T1000 (cell line): Measurements from ENCODE around the gene RRM1.
"Not testable (repeated sequence)": the region's sequence is repeated elsewhere in the genome, so short reads cannot be mapped to it uniquely, and the experiment has no call there.

Source experiments
- DNase-seq: peaks from one replicate; lab custom pipeline; 2025; ENCODE audit warnings: mixed read lengths; lab: John Stamatoyannopoulos, UW

Gene RRM1

DNA sequence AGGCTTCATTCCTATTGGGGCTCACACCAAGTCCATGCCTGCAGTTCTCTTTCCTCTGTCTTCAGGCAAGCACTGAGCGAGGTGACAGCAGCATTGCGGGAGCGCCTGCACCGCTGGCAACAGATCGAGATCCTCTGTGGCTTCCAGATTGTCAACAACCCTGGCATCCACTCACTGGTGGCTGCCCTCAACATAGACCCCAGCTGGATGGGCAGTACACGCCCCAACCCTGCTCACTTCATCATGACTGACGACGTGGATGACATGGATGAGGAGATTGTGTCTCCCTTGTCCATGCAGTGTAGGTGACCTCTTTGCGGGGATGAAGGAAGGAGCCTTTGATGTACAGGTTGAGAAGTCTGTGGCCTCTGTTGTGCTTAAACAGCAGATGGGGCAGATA, 11.4 kb upstream of the RRM1 start:
- DNase-seq = no peak

DNA sequence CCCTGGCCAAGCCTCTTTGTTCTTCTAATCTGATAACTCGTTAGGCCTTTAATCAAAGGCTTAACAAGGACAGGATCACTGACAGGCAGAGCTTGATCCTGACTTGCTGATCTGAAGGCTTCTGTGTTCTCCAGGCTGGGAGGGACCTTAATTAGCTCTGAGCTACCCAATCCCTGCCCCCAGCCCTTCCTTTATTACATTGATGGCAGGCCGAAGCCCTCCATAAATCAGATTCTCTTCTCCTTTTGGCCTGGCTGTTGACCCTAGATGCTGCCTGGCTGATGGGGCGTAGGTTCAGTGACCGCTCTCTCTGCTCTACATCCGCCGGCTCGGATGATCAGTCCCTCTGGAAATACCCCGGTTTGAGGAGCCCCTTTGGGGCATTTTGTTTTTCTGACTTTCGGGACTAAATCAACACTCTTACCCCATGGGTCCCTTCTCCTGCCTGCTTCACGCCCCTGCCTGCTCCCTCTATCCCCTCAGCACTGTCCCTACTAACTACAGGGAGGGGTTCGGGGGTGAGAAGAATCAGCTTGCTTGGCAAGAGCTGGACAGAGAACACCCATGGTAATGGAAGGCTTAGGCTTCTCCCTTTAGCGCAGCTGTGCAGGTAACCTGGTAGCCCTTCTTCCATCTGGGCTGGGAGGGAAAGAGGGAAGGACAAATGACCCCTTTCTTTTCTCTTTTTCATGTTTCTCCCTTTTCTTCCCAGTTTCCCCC, 10.0 kb upstream of the RRM1 start:
- no peak for DNase-seq

DNA sequence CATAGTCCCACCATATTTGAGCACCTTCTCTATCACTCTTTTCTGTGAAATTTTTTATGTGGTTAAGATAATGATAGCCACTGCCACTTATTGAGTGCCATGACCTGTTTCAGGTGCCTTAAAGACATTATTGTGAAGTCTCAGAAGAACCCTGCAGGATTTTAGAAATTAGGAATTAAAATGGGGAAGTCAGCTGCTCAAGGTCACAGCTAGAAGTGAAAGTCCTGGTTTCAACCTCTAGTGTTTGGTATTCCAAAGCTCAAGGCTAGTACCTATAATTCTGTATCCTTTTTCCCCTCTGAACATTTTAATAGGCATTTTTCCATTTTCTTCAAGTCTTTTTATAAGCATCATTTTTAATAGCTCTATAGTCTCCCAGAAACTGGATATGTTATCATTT, 9.0 kb upstream of the RRM1 start:
- DNase-seq = no peak

DNA sequence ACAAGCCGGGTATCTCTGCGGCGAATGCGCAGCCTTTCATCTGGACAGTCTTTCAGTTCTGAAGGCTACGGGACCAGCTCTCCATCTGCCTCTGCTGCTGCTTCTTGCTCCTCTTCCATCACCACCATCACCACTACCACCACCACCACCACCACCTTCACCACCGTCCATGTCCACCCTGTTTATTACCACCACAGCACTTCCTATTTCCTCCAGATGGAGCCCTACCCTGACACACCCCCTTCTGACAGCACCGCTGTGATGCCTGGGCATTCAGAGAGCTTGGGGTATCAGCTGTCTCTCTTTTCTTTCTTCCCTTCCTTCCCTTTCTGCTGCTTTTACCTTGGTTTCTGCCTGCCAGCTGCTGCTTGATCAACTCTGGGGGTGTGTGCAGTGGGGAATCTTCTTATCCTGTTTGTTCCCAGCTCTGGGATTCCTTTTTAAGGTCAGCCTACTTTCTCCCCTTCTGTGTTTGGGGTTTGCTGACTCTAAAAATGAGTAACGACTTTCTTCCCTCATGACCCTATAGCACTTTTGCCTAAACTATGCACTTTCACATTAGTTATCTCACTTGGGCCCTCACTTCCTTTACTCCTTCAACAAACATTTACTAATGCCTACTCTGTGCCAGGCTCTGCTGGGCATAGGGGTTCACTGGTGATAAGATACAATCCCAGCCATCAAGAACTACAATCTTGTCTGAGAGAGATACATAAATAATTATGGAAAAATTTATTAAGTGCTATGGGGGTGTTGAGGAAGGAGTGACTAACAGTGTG, 7.8 kb upstream of the RRM1 start:
- no peak for DNase-seq

DNA sequence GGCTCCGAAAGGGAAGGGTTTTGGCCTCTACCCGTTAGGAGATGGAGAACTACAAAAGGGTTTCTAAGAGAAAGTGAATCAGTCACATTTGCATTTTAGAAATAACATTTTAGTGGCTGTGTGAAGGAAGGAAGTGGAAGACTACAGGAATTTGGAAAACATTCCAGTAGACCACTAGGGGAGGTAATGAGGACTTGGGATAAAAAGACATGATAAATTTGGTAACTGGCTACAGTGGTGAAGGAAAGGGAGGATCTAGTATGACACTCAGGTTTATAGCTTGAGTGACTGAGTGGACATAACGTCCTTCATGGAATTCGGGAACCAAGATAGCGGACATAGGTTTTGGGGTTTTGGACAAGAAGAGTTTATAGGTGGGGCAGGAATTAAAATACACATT, 7.0 kb upstream of the RRM1 start:
- no peak for DNase-seq

DNA sequence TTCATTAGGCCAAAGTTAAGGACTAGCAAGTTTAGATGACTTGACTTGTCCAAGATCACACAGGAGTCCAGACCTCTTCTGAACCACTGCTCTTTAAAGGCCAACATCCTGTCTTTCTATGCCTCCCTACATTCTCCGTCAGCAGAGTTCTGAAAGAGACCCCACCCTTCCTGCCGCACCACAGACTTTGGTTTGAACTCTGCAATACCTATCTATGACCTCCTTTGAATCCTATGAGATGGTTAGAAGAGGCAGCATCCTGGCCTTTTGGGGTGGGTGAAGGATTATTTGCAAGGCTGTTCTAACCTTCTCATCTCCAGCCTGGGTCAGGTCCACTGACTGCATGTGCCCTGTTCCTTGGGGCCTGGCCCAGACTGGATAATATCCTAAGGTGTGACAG, 4.3 kb upstream of the RRM1 start:
- DNase-seq = no peak

DNA sequence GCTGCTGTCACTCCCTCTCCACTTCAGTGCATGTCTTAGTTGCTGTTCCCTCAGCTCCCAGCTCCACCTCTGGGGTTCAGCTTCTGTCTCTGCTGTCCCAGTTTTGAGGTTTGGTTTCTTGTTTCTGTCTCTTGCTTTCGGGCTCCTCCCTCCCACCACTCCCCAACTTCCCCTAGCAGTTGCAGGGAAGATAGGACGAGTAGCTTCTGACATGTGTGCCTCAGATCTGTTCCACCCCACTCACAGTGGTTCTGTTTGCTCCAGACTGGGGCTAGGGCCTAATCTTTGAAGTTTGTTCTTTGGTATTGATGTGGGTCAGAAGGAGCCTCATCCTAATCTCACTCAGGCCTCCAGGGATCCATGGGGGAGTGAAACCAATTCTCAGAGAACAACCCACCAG, 2.6 kb upstream of the RRM1 start:
- no peak for DNase-seq

DNA sequence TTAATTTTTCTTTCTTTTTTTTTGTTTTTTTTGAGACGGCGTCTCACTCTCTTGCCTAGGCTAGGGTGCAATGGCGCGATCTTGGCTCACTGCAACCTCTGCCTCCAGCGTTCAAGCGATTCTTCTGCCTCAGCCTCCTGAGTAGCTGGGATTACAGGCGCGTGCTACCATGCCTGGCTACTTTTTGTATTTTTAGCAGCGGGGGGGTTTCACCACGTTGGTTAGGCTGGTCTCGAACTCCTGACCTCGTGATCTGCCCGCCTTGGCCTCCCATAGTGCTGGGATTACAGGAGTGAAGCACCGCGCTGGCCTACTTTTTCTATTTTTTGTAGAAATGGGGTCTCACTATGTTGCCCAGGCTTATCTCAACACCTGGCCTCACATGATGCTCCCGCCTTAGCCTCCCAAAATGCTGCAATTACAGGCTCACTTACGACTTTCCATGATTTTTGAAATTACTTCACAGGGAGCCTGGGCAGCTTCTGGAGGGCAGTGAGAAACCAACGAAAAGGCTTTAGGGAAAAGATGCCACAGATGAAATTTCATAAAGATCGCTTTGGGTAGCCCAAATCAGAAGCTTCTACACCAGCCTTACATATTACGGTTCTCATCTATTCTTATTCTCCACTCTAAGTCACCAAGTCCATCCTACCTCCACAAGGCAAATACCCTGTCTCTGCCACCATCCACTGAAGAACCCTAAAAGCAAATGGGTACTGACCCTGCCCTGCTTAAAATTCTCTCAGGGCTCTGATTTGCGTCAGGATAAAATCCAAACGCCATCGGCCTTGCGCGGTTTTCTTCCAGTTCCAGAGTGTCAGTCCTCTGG, 866 bp upstream of the RRM1 start:
- no peak for DNase-seq

DNA sequence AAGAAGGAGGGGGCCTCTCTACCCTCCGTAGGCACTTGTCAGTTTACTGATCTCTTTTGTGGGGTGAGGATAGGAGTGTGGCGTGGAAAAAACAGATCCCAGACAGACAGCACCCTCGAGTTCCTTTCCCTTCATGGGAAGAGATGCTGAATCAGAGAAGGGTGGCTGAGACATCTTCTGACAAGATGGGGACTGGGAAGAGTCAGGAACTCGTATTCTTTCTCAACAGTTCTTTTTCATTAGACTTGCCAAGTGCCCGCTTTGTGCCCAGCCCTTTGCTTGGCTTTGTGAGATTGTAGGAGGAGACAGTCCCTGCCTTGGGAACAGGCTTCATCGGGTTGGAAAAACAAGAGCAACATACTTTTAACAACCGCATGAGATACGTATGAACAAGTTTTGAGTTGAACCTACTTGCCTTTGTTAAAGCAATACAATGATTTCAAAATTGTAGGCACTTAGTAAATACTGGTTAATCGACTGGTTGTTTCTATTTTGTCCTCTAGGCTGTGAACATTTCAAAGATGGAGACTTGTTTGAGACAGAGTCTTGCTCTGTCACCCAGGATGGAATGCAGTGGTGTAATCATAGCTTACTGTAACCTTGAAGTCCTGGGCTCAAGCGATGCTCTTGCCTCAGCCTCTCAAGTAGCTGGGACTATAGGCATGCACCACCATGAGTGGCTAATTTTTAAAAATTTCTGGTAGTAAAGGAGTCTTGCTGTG, 1.1 kb downstream of the RRM1 start:
- no peak for DNase-seq

DNA sequence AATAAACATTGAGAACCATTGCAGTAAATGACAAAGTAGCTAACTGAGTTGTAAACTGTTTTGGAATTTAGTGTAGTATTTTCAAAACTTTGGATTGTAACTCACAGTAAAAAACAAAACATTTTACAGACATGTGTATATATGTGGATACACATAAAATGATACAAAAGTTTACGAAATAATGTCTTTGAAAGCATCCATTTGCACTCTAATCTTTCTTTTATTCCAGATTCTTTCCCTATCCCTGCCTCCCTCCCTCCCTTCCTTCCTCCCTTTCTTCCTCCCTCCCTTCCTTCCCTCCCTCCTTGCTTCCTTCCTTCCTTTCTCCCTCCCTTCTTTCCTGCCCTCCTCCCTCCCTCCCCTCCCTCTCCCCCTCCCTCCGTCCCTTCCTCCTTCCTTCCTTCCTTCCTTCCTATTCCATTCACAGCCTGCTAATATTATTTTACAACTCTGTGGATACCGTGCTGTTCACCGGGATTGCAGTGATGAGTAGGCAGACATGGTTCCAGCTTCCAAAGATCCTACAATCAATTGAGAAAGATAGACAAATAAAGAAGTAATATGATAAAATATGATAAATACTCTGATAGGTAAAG, 3.5 kb downstream of the RRM1 start:
- no peak for DNase-seq

DNA sequence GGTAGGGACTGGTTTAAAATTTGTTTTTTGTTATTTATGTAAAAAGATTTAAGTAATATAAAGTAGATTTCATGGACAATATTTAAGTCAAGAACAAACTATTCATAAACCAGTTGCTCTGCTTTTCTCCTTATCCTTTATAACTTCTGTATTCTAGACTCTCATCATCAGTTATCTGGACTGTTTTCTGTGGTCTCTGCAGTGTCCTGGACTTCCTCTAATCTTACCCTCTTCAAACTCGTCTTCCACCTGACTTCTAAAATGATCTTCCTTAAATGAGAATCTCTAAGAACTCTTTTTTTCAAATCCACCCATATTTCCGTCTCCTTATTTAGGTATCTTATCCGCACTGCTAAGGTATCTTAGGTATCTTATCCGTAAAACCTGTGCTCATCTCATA, 8.1 kb downstream of the RRM1 start:
- DNase-seq = no peak

DNA sequence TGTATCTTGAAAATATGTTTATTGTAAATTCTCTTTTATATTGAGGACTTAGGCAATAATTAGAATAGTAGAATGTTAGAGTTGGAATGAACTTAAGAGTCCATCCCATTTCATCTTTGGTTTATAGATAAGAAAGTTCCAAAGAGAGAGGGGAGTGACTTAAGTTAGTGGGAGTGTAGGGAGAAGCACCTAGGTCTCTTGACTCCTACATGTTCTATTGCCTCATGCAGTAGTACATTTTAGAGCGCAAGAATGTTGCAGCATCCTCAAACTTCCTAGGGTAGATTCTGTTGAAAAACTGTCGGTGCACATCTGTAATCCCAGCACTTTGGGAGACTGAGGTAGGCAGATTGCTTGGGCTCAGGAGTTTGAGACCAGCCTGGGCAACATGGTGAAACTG, 8.7 kb downstream of the RRM1 start:
- DNase-seq = no peak

DNA sequence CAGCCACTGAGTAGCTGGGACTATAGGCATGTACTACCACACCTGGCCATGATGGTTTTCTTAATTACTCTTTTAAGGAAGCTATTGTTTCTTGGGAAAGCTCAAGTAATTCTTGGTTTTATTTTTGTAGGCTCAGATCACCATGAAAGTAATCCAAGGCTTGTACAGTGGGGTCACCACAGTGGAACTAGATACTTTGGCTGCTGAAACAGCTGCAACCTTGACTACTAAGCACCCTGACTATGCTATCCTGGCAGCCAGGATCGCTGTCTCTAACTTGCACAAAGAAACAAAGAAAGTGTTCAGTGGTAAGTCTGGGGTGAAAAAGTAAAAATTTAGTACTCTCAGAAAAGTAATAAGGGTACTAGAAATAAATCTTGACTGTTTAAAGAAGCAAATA, 11.3 kb downstream of the RRM1 start:
- no peak for DNase-seq

DNA sequence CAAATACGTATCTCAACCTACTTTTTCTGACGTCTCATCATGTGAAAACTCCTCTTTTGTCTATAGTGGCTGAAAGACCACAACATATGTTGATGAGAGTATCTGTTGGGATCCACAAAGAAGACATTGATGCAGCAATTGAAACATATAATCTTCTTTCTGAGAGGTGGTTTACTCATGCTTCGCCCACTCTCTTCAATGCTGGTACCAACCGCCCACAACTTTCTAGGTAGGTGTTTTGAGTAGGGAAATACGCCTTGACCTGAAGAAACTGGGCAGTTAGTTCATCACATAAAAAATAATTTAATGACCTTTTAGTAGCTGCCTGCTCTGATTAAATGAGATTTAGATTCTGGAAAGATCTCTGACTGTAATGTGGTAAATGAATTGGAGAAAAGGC, 17.2 kb downstream of the RRM1 start:
- DNase-seq = no peak

DNA sequence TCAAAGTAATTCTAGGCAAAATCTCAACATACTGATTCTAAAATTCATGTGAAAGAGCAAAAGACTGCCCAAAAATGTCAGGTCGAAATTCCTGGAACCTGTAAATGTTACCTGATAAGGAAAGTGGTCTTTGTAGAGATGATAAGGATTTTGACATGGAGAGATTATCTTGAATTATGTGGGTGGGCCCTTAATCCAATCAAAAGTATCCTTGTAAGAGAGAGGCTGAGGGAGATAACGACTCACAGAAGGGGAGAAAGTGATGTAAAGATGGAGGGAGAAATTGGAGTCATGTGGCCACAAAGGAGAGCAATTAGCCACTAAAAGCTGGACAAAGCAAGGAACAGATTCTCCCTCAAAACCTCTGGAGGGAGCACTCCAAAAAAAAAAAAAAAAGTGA, 20.5 kb downstream of the RRM1 start:
- no peak for DNase-seq

DNA sequence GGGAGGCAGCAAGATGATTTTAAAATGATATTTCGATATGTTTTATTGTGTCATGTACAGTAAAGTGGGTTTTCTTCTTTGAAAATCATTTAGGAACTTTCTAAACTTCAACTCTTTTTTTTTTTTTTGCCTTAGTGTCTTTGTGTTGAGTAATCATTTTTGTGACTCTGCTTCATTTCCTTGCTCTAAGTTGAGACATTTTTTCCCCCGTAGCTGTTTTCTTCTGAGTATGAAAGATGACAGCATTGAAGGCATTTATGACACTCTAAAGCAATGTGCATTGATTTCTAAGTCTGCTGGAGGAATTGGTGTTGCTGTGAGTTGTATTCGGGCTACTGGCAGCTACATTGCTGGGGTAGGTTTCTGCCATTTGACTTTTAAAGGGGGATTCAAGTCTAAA, 23.5 kb downstream of the RRM1 start:
- no peak for DNase-seq

DNA sequence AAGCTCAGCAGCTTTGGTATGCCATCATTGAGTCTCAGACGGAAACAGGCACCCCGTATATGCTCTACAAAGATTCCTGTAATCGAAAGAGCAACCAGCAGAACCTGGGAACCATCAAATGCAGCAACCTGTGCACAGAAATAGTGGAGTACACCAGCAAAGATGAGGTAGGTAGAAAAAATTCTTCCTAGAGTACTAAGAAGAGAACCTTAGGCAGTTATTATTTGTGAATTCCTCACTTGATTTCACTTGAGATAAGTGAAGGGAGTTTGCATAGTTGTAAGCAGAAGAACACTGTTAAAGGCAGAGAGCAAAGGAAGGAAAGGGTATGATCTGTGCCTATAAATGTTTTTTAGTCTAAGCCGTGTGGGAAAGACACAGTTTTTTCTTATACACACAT, 28.6 kb downstream of the RRM1 start:
- DNase-seq = no peak

DNA sequence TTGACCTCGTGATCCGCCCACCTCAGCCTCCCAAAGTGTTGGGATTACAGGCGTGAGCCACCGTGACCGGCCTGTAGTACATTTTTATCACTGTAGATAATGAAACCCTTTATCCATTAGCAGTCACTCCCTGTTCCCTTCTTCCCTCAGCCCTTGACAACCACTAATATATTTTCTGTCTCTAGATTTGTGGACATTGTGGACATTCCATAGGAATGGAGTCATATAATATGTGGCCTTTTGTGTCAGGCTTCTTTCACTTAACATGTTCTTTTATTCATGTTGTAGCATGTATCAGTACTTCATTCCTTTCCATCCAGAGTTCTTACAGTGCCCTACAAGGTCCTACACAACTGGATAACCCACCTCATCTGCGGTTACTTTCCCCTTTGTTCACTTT, 30.5 kb downstream of the RRM1 start:
- no peak for DNase-seq

DNA sequence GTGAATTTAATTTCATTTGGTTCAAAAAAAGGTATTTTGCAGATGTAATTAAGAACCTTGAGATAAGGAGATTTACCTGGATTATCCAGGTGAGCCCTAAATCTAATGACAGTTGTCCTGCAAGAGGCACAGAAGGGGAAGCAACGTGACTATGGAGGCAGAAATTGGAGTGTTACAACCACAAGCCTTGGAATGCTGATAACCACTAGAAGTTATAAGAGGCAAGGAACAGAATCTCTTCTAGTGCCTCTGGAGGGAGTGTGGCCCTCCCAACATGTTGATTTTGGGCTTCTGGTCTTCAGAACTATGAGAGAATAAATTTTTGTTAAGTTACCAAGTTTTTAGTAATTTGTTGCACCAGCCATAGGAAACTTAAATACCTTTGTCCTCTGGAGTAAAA, 32.8 kb downstream of the RRM1 start:
- no peak for DNase-seq

DNA sequence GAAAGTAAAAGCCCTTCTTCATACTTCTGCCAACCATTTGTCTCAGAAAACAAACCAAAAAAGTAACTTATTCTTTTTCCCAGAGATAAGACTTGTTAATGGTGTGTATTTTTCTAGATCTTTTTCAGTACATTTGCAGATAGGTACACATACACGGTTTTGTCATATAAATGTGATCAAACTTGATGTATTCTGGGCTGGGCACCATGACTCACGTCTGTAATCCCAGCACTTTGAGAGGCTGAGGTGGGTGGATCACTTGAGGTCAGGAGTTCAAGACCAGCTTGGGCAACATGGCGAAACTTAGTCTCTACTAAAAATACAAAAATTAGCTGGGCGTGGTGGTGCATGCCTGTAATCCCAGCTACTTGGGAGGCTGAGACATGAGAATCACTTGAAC, 35.6 kb downstream of the RRM1 start:
- DNase-seq = not testable (repeated sequence)

DNA sequence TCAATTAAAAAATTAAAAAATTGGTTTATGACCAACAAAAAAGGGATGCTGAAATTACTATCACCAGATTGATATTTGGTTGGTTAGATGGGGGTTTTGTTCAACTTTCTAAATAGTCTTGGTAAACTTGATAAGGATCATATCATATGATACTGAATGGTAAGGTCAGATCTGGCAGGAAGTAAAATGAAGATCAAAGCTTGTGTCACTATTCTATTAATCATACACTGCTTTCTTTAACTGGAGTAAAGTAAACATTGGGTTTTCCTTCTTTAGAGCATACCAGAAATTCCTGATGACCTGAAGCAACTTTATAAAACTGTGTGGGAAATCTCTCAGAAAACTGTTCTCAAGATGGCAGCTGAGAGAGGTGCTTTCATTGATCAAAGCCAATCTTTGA, 40.2 kb downstream of the RRM1 start:
- DNase-seq = no peak

DNA sequence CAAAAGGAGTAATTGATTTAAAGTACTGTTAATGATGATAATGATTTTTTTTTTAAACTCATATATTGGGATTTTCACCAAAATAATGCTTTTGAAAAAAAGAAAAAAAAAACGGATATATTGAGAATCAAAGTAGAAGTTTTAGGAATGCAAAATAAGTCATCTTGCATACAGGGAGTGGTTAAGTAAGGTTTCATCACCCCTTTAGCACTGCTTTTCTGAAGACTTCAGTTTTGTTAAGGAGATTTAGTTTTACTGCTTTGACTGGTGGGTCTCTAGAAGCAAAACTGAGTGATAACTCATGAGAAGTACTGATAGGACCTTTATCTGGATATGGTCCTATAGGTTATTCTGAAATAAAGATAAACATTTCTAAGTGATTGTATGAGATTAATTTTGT, 43.9 kb downstream of the RRM1 start:
- no peak for DNase-seq
